HEK293 (cell line): ENCODE data around the gene C1orf198.

Source experiments
- CTCF ChIA-PET: fragments of 350-600 bp; formaldehyde crosslinking; extraction: SDS; loops from one replicate; lab custom pipeline; 2021; ENCODE audit warnings: antibody characterized with exemption; lab: Yijun Ruan, JAX
- POLR2A ChIA-PET: fragments of 300-600 bp; formaldehyde crosslinking; extraction: SDS; loops from one replicate; lab custom pipeline; 2020; ENCODE audit warnings: antibody characterized with exemption, inconsistent platforms; lab: Yijun Ruan, JAX
- H3K27ac ChIP-seq: fragments of 200-500 bp; sonication (Bioruptor generic); 2 replicates; pipeline ENCODE4 v1.5.1; 2014; ENCODE audit warnings: low read depth, low read length, control low read depth, inconsistent platforms; ENCODE audit errors: extremely low read depth
- H3K36me3 ChIP-seq, 2 experiments: fragments of 200-500 bp in 1 of 2; sonication (Bioruptor generic) in 1 of 2; 1 replicate in 1 of 2; 2 replicates in 1 of 2; pipeline ENCODE4 v1.5.1; 2014 to 2017; ENCODE audit warnings: inconsistent platforms in 2 of 2, low read length in 2 of 2; ENCODE audit not compliant: control insufficient read depth in 2 of 2, insufficient read depth in 1 of 2
- H3K4me1 ChIP-seq: fragments of 200-500 bp; sonication (Bioruptor generic); 2 replicates; pipeline ENCODE4 v1.5.1; 2014; ENCODE audit warnings: mild to moderate bottlenecking, low read length, inconsistent platforms; ENCODE audit not compliant: control insufficient read depth, insufficient read depth
- H3K4me3 ChIP-seq: 2 replicates; pipeline ENCODE4 v1.5.1; 2011; ENCODE audit warnings: low read depth, mild to moderate bottlenecking, control low read depth, low read length, moderate library complexity
- H3K9me3 ChIP-seq: fragments of 200-500 bp; sonication (Bioruptor generic); 2 replicates; pipeline ENCODE4 v1.5.1; 2014; ENCODE audit warnings: low read depth, low read length, inconsistent platforms; ENCODE audit not compliant: control insufficient read depth, insufficient read depth
- BCL11B ChIP-seq: fragments of 450-650 bp; formaldehyde crosslinking; IDR thresholded peaks from 2 replicates; pipeline ENCODE4 v1.5.1; 2016; ENCODE audit warnings: low read depth, missing biosample characterization, missing genetic modification characterization
- ELK4 ChIP-seq: IDR thresholded peaks from 2 replicates; pipeline ENCODE4 v1.6.1; 2011; ENCODE audit warnings: mild to moderate bottlenecking, low read depth, low read length, borderline replicate concordance
- HOXA7 ChIP-seq: sonication (generic); formaldehyde crosslinking; IDR thresholded peaks from 2 replicates; pipeline ENCODE4 v1.8.1; 2022; ENCODE audit warnings: missing genetic modification reagents, borderline replicate concordance
- IKZF3 ChIP-seq: fragments of 450-650 bp; IDR thresholded peaks from 2 replicates; pipeline ENCODE4 v1.5.0; 2018; ENCODE audit warnings: missing biosample characterization, mild to moderate bottlenecking, missing genetic modification characterization, moderate library complexity
- KLF9 ChIP-seq: fragments of 450-650 bp; formaldehyde crosslinking; IDR thresholded peaks from 2 replicates; pipeline ENCODE4 v1.5.1; 2016; ENCODE audit warnings: missing biosample characterization, missing genetic modification characterization, low read depth
- MEIS1 ChIP-seq: sonication (generic); formaldehyde crosslinking; IDR thresholded peaks from 2 replicates; pipeline ENCODE4 v1.8.1; 2022; ENCODE audit warnings: missing genetic modification reagents, mild to moderate bottlenecking, borderline replicate concordance
- PBX3 ChIP-seq: sonication (generic); formaldehyde crosslinking; IDR thresholded peaks from 2 replicates; pipeline ENCODE4 v1.8.1; 2022; ENCODE audit warnings: mild to moderate bottlenecking, moderate library complexity, missing genetic modification reagents
- REPIN1 ChIP-seq: fragments of 450-650 bp; formaldehyde crosslinking; IDR thresholded peaks from 2 replicates; pipeline ENCODE4 v1.5.1; 2017; ENCODE audit warnings: missing biosample characterization, missing genetic modification characterization, low read depth
- SCRT1 ChIP-seq: fragments of 450-650 bp; formaldehyde crosslinking; IDR thresholded peaks from 2 replicates; pipeline ENCODE4 v1.5.1; 2016; ENCODE audit warnings: missing biosample characterization, missing genetic modification characterization, borderline replicate concordance
- ZBTB49 ChIP-seq: fragments of 450-650 bp; formaldehyde crosslinking; IDR thresholded peaks from 2 replicates; pipeline ENCODE4 v1.5.1; 2016; ENCODE audit warnings: missing biosample characterization, missing genetic modification characterization, low read depth
- ZNF121 ChIP-seq: fragments of 450-650 bp; formaldehyde crosslinking; IDR thresholded peaks from 2 replicates; pipeline ENCODE4 v1.5.1; 2016; ENCODE audit warnings: missing biosample characterization, missing genetic modification characterization
- ZNF248 ChIP-seq: fragments of 450-650 bp; formaldehyde crosslinking; IDR thresholded peaks from 2 replicates; pipeline ENCODE4 v1.5.1; 2017; ENCODE audit warnings: missing biosample characterization, missing genetic modification characterization
- ZNF354C ChIP-seq: fragments of 450-650 bp; formaldehyde crosslinking; IDR thresholded peaks from 2 replicates; pipeline ENCODE4 v1.5.1; 2016; ENCODE audit warnings: missing biosample characterization, missing genetic modification characterization, low read depth, borderline replicate concordance
- ZNF544 ChIP-seq: fragments of 450-650 bp; formaldehyde crosslinking; IDR thresholded peaks from 2 replicates; pipeline ENCODE4 v1.5.0; 2017; ENCODE audit warnings: missing biosample characterization, missing genetic modification characterization
- ZNF830 ChIP-seq: fragments of 450-650 bp; IDR thresholded peaks from 2 replicates; pipeline ENCODE4 v1.5.0; 2018; ENCODE audit warnings: missing biosample characterization, missing genetic modification characterization, low read depth, mild to moderate bottlenecking, moderate library complexity

Gene C1orf198

GRCh38 chr1:230906226-230906625, 37.9 kb upstream of the C1orf198 start:
- POLR2A ChIA-PET = no interaction called here
- no peak overlapping the region for H3K4me3 ChIP-seq
- CTCF ChIA-PET = interaction anchor here (0.6 to 6.5 kb wide), 5 partner anchors 7 to 305 kb away, joined by 3 to 41 read pairs (median 3); no protein-coding TSS in a partner anchor
- H3K9me3 ChIP-seq = no peaks in the 10 kb centered on the region
- no peak overlapping the region for H3K27ac ChIP-seq
- H3K36me3 ChIP-seq = peaks cover 42 to 57% of the 10 kb centered on the region in 2 experiments
- TF ChIP-seq PBX3 (CRISPR knock-in tag) (no peak), HOXA7 (no peak), ZBTB49 (tag by site-specific recombination) (no peak), REPIN1 (tag by site-specific recombination) (no peak), SCRT1 (tag by site-specific recombination) (no peak), ZNF354C (no peak), ZNF121 (tag by site-specific recombination) (no peak), ZNF544 (no peak), KLF9 (tag by site-specific recombination) (no peak), ELK4 (no peak), MEIS1 (CRISPR knock-in tag) (no peak)
- no peaks in the 10 kb centered on the region for H3K4me1 ChIP-seq

- Histone ChIP-seq H3K4me3 (no peak overlapping the region), H3K36me3 (peaks cover 37 to 53% of the 10 kb centered on the region in 2 experiments), H3K4me1 (no peaks in the 10 kb centered on the region), H3K27ac (no peak overlapping the region), H3K9me3 (no peaks in the 10 kb centered on the region)
- TF ChIP-seq BCL11B (tag by site-specific recombination) = no peak
- TF ChIP-seq ZBTB49 (tag by site-specific recombination) = no peak
- TF ChIP-seq IKZF3 = no peak
- no peak for TF ChIP-seq ZNF830
- TF ChIP-seq ZNF248 = no peak
- ChIA-PET POLR2A (interaction anchor here (0.7 kb wide), 1 partner anchor 305 kb away, joined by 3 read pairs; no protein-coding TSS in a partner anchor), CTCF (interaction anchor here (0.6 to 6.5 kb wide), 5 partner anchors 10 to 273 kb away, joined by 3 to 41 read pairs (median 3); no protein-coding TSS in a partner anchor)
These were observed 37.4 kb upstream of the C1orf198 start for GRCh38 chr1:230905733-230906132.
